OCI-LY7 (cell line): ENCODE data around the gene AK9.

Experiments
- EZH2phosphoT487 ChIP-seq: fragments of 200-600 bp; sonication (generic); IDR thresholded peaks from 2 replicates; pipeline ENCODE4 v1.6.1; 2018; ENCODE audit warnings: low read depth, borderline replicate concordance, mild to moderate bottlenecking, mixed run types, antibody characterized with exemption, low read length, moderate library complexity, mixed read lengths
- TF ChIP-seq, protein P1 (sequence below): fragments of 200-600 bp; sonication (generic); conservative IDR thresholded peaks from 2 replicates; pipeline ENCODE4 v1.5.1; 2014; ENCODE audit warnings: mild to moderate bottlenecking, antibody characterized with exemption, low read length, moderate library complexity, mixed read lengths

- TF ChIP-seq, protein P1, sequence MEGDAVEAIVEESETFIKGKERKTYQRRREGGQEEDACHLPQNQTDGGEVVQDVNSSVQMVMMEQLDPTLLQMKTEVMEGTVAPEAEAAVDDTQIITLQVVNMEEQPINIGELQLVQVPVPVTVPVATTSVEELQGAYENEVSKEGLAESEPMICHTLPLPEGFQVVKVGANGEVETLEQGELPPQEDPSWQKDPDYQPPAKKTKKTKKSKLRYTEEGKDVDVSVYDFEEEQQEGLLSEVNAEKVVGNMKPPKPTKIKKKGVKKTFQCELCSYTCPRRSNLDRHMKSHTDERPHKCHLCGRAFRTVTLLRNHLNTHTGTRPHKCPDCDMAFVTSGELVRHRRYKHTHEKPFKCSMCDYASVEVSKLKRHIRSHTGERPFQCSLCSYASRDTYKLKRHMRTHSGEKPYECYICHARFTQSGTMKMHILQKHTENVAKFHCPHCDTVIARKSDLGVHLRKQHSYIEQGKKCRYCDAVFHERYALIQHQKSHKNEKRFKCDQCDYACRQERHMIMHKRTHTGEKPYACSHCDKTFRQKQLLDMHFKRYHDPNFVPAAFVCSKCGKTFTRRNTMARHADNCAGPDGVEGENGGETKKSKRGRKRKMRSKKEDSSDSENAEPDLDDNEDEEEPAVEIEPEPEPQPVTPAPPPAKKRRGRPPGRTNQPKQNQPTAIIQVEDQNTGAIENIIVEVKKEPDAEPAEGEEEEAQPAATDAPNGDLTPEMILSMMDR: no peak
- TF ChIP-seq EZH2phosphoT487: no peak
Measured at GRCh38 chr6:109471105-109471810, 219.7 kb downstream of the AK9 start.
